Upper lobe of left lung (tissue), 6 donors: ENCODE measurements around the gene E2F4. TPM values are rescaled to one million over a fixed set of nuclear protein-coding genes. Genes with fewer than 3 reads are reported as not detected.
A peak's percentile ranks its signal among the peaks of the same experiment; 100 is the strongest.

ENCODE experiments used
- ATAC-seq, 2 donors: fragments of 200-7000 bp; cut with Tn5 transposase; one replicate each; pipeline ENCODE4 v1.9.1; 2022; ENCODE audit warnings: mild to moderate bottlenecking in 2 of 2, moderate library complexity in 2 of 2; ENCODE audit not compliant: low FRiP score in 2 of 2
- DNase-seq, 2 donors: peaks; one replicate each; pipeline ENCODE4 v3.0.0-alpha.2; 2019 to 2020
- H3K27ac ChIP-seq, 4 donors: fragments of 200-600 bp; sonication (generic); one replicate each; pipeline ENCODE4 v1.5.1; 2016 to 2019
- H3K27me3 ChIP-seq, 4 donors: fragments of 200-600 bp; sonication (generic); one replicate each; pipeline ENCODE4 v1.5.1; 2017 to 2019
- H3K36me3 ChIP-seq, 4 donors: fragments of 200-600 bp; sonication (generic); one replicate each; pipeline ENCODE4 v1.5.1; 2016 to 2019
- H3K4me1 ChIP-seq, 4 donors: fragments of 200-600 bp; sonication (generic); one replicate each; pipeline ENCODE4 v1.5.1; 2018 to 2019
- H3K4me3 ChIP-seq, 4 donors: fragments of 200-600 bp; sonication (generic); one replicate each; pipeline ENCODE4 v1.5.1; 2017 to 2019; ENCODE audit warnings: mild to moderate bottlenecking in 2 of 4, moderate library complexity in 1 of 4
- H3K9me3 ChIP-seq, 4 donors: fragments of 200-600 bp; sonication (generic); one replicate each; pipeline ENCODE4 v1.5.1; 2018 to 2019
- CTCF ChIP-seq, 6 experiments: fragments of 450-650 bp in 4 of 6; fragments of 200-600 bp in 2 of 6; sonication (generic) in 2 of 6; IDR thresholded peaks; one replicate each; pipeline ENCODE4 v1.5.1; 2016 to 2019; ENCODE audit warnings: antibody characterized with exemption in 6 of 6
- EP300 ChIP-seq, 4 donors: sonication (generic); formaldehyde crosslinking; IDR thresholded peaks; one replicate each; pipeline ENCODE4 v1.5.1; 2017; ENCODE audit warnings: antibody characterized with exemption in 4 of 4, control low read depth in 2 of 4
- POLR2A ChIP-seq, 4 donors: fragments of 450-650 bp; IDR thresholded peaks; one replicate each; pipeline ENCODE4 v1.5.1; 2016 to 2017; ENCODE audit warnings: antibody characterized with exemption in 4 of 4, mild to moderate bottlenecking in 2 of 4
- POLR2AphosphoS5 ChIP-seq, 2 donors: sonication (generic); formaldehyde crosslinking; IDR thresholded peaks; one replicate each; pipeline ENCODE4 v1.5.1; 2017; ENCODE audit warnings: antibody characterized with exemption in 2 of 2
- WGBS, 2 donors: methylation state at CpG; one replicate each; pipeline ENCODE4 v1.1.5; 2017 to 2018; 5-methylcytosine and 5-hydroxymethylcytosine counted together
- total RNA-seq, 6 donors: library from RNA; depleted of rRNA in 4 of 6; stranded (reverse); fragments of >200 nt in 4 of 6; gene quantifications; one replicate each; pipeline versions ENCODE4 v1.1.0 to v1.2.1, GENCODE V29; 2016 to 2021
- donor health status: DM: no; HTN: no; CAD: no; lungs with moderate emphysema.
- donor health status: DM: no; HTN: yes; CAD: no; lungs with severe emphysema.

E2F4 gene
- total RNA-seq, 6 donors from 2014 or later = 55.7 to 124 (median 85.4) TPM

DNA sequence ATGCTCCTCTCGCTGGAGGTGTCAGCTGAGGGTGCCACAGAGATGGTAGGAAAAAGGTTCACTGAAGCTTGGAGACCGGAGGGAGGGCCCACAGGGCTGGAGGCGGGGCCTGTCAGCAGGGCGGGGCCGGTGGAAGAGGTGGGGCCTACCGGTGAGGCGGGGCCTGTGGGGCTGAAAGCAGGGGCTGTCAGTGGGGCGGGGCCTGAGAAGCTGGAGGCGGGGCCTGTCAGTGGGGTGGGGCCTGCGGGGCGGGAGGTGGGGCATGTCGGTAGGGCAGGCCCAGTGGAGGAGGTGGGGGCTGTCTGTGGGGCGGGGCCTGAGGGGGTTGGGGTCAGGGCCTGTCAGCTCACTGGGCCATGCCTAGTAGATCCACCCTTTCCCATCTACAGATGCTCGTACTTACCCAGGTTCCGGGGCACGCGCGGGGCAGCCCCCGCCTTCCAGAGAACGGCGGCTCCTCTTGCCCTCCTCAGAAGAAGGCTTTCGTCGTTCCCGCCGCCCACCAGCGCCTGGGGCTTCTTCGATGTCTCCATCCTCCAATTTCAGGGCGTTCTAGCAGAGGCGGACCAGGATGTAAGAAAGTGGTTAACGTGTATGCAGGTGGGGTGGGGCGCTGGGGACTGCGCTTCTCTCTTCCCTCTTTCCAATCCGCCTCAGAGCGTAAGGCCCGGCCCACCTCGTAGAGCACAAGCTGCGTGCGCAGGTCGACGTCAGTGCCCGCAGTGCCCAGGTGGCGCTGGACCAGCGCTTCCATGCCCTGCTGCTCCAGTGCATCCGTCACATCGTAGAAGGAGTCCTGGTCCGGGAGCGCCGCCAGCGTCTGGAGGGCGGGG, 44.8 kb downstream of the E2F4 start:
- H3K36me3 ChIP-seq = peaks cover 55 to 82% (median 73%) of the 10 kb centered on the region in 4 donors
- H3K4me3 ChIP-seq = no peak overlapping the region
- no peaks in the 10 kb centered on the region for H3K27me3 ChIP-seq
- DNase-seq (peak in 1 of 2 donors; percentile 91), ATAC-seq (peak in 1 of 2 donors; percentile 54)
- TF ChIP-seq EP300 (IDR thresholded peaks at IDR 0.05) (no peak), POLR2AphosphoS5 (IDR thresholded peaks at IDR 0.05) (no peak), POLR2A (IDR thresholded peaks at IDR 0.05) (no peak), CTCF (IDR thresholded peaks at IDR 0.05) (no peak)
- no peaks in the 10 kb centered on the region for H3K9me3 ChIP-seq
- 89 to 92% methylated on average over 35 to 47 of the region's 50 CpGs for WGBS, 2 donors
- peak overlapping the region; percentile 14 to 56 (median 35) for H3K27ac ChIP-seq
- peaks cover 23 to 43% (median 30%) of the 10 kb centered on the region in 4 donors for H3K4me1 ChIP-seq

GRCh38 chr16:67237396-67238277, 45.7 kb downstream of the E2F4 start:
- no peak for DNase-seq
- Histone ChIP-seq H3K9me3 (no peaks in the 10 kb centered on the region), H3K27me3 (no peaks in the 10 kb centered on the region), H3K4me3 (no peak overlapping the region), H3K36me3 (peaks cover 53 to 74% (median 67%) of the 10 kb centered on the region in 4 donors), H3K4me1 (peaks cover 32 to 52% (median 39%) of the 10 kb centered on the region in 4 donors), H3K27ac (peak overlapping the region in 1 of 4 donors; percentile 46)
- TF ChIP-seq CTCF (IDR thresholded peaks at IDR 0.05) (no peak), POLR2A (IDR thresholded peaks at IDR 0.05) (no peak), EP300 (IDR thresholded peaks at IDR 0.05) (no peak)
- 84 to 87% methylated on average over 15 to 16 of the region's 16 CpGs for WGBS, 2 donors
- no peak for ATAC-seq

- peaks cover 51 to 68% (median 61%) of the 10 kb centered on the region in 4 donors for H3K36me3 ChIP-seq
- no peak for TF ChIP-seq CTCF (IDR thresholded peaks at IDR 0.05)
- no peak for TF ChIP-seq POLR2AphosphoS5 (IDR thresholded peaks at IDR 0.05)
- no peak for TF ChIP-seq EP300 (IDR thresholded peaks at IDR 0.05)
- TF ChIP-seq POLR2A (IDR thresholded peaks at IDR 0.05) = no peak
- ATAC-seq (no peak), DNase-seq (no peak)
- H3K4me1 ChIP-seq = peaks cover 38 to 58% (median 45%) of the 10 kb centered on the region in 4 donors
- H3K9me3 ChIP-seq = no peaks in the 10 kb centered on the region
- no peak overlapping the region for H3K4me3 ChIP-seq
- WGBS, 2 donors = 97 to 100% methylated on average over 3 of the region's 3 CpGs
- no peaks in the 10 kb centered on the region for H3K27me3 ChIP-seq
- peak overlapping the region in 2 of 4 donors; percentile 46 to 95 for H3K27ac ChIP-seq
These were observed 46.3 kb downstream of the E2F4 start for GRCh38 chr16:67238278-67238575.

DNA sequence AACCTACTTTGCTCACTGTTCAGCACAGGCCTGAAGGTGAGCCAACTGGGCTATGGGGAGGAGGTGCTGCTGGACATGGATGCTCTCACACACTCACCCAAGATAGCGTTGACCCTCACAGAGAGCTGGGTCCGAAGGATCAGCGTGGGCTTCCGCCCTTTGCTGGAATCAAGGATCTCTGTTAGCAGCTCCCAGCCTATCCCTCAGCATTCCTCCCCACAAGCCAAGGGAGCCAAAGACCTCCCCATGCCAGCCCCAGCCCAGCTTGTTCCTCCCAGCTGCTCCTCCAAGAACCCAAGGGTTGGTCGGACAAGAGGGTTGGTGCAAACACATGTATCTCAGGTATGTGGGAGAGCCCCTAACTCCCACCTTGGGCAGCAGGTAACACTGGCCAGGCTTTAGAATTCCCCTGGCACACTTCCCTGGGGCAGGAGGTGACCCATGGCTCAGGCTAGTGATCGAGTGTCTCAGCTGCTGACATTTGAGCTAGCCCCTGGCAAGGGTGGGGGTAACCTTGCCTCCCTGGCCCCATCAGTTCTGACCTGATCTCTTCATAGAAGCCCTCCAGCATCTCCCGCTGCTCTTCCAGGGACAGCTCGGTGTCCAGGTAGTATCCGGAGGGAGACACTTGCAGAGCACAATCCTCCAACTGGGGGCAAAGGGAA, 47.0 kb downstream of the E2F4 start:
- TF ChIP-seq POLR2AphosphoS5 (IDR thresholded peaks at IDR 0.05) = no peak
- no peak for TF ChIP-seq EP300 (IDR thresholded peaks at IDR 0.05)
- TF ChIP-seq POLR2A (IDR thresholded peaks at IDR 0.05) = no peak
- TF ChIP-seq CTCF (IDR thresholded peaks at IDR 0.05) = no peak
- WGBS, 2 donors = 81 to 84% methylated on average over 6 to 9 of the region's 9 CpGs
- Histone ChIP-seq H3K27me3 (no peaks in the 10 kb centered on the region), H3K36me3 (peaks cover 44 to 61% (median 54%) of the 10 kb centered on the region in 4 donors), H3K4me1 (peaks cover 45 to 65% (median 52%) of the 10 kb centered on the region in 4 donors), H3K27ac (peak overlapping the region; percentile 93 to 96 (median 95)), H3K9me3 (no peaks in the 10 kb centered on the region), H3K4me3 (no peak overlapping the region)
- no peak for ATAC-seq
- DNase-seq = no peak
